ENCODE data around the gene GABRR2.

GABRR2 gene

GRCh38 chr6:89298680-89299465, 16.2 kb downstream of the GABRR2 start:
- no peaks in the 10 kb centered on the region for H3K36me3 ChIP-seq (ENCODE audit: control insufficient read depth in 2 of 2, insufficient read depth in 1 of 2, low read length in 2 of 2)
- ChIA-PET CTCF (interaction anchor here (0.6 to 2.4 kb wide), 20 partner anchors 10 to 1482 kb away, joined by 3 to 7 read pairs (median 4); partner anchors contain the start of gene GABRR2), POLR2A (interaction anchor here (1.1 to 2.1 kb wide), 4 partner anchors 49 to 153 kb away, joined by 4 to 16 read pairs (median 9); partner anchors contain the start of genes PM20D2 and RRAGD)
- peak overlapping the region; percentile 78 for H3K27ac ChIP-seq (ENCODE audit: extremely low read depth, low read depth, low read length)
- H3K4me1 ChIP-seq (ENCODE audit: control insufficient read depth, insufficient read depth, low read length) = peaks cover 17% of the 10 kb centered on the region; the same call in 1 of the 2 replicates
- no peaks in the 10 kb centered on the region for H3K9me3 ChIP-seq (ENCODE audit: control insufficient read depth, insufficient read depth, low read depth, low read length)
- no peak overlapping the region for H3K4me3 ChIP-seq (ENCODE audit: low read depth, low read length)
- TF ChIP-seq ZNF585B (tag by site-specific recombination; IDR thresholded peaks at IDR 0.05) (no peak), REST (tag by site-specific recombination; IDR thresholded peaks at IDR 0.05) (no peak), ZNF394 (tag by site-specific recombination; IDR thresholded peaks at IDR 0.05; ENCODE audit: borderline replicate concordance) (no peak), SALL2 (tag by site-specific recombination; IDR thresholded peaks at IDR 0.05; ENCODE audit: borderline replicate concordance) (no peak), BCL6B (tag by site-specific recombination; IDR thresholded peaks at IDR 0.05) (no peak), ZNF707 (tag by site-specific recombination; IDR thresholded peaks at IDR 0.05) (no peak), ZSCAN18 (tag by site-specific recombination; IDR thresholded peaks at IDR 0.05) (no peak), ZNF292 (tag by site-specific recombination; IDR thresholded peaks at IDR 0.05; ENCODE audit: borderline replicate concordance, low read depth) (no peak), KLF16 (tag by site-specific recombination; IDR thresholded peaks at IDR 0.05) (0 out of 2 replicates have a peak, but pooled peaks have one; percentile 35), ZNF324 (tag by site-specific recombination; IDR thresholded peaks at IDR 0.05) (no peak), ZNF398 (tag by site-specific recombination; IDR thresholded peaks at IDR 0.05) (no peak), ZIC2 (tag by site-specific recombination; IDR thresholded peaks at IDR 0.05) (no peak), ZNF174 (tag by site-specific recombination; IDR thresholded peaks at IDR 0.05) (no peak), ZNF600 (tag by site-specific recombination; IDR thresholded peaks at IDR 0.05) (no peak), KLF9 (tag by site-specific recombination; IDR thresholded peaks at IDR 0.05; ENCODE audit: low read depth) (peak; percentile 11; the same call in 1 of the 2 replicates), ZBTB10 (tag by site-specific recombination; IDR thresholded peaks at IDR 0.05) (no peak), ZBTB21 (tag by site-specific recombination; IDR thresholded peaks at IDR 0.05) (no peak), ZBTB26 (tag by site-specific recombination; optimal IDR thresholded peaks at IDR 0.05) (no peak), PATZ1 (tag by site-specific recombination; IDR thresholded peaks at IDR 0.05) (no peak; the same call in 1 of the 2 replicates), ZNF654 (tag by site-specific recombination; IDR thresholded peaks at IDR 0.05; ENCODE audit: low read depth) (peak; percentile 5; the same call in 1 of the 2 replicates)
